Transverse colon (tissue), 4 donors: ENCODE measurements around the gene TJP2. TPM values are rescaled to one million over a fixed set of nuclear protein-coding genes. Genes with fewer than 3 reads are reported as not detected.

ENCODE experiments used
- DNase-seq: peaks from one replicate; pipeline ENCODE4 v3.0.0-alpha.2; 2019
- H3K27ac ChIP-seq, 4 donors: fragments of 200-600 bp; sonication (generic); 2 replicates each; pipeline ENCODE4 v1.5.1; 2016 to 2018; ENCODE audit warnings: inconsistent platforms in 4 of 4
- H3K27me3 ChIP-seq: fragments of 200-600 bp; sonication (generic); 2 replicates; pipeline ENCODE4 v1.5.1; 2017; ENCODE audit warnings: inconsistent platforms
- H3K36me3 ChIP-seq, 4 donors: fragments of 200-600 bp; sonication (generic); 2 replicates each; pipeline ENCODE4 v1.5.1; 2017 to 2019; ENCODE audit warnings: inconsistent platforms in 4 of 4
- H3K4me1 ChIP-seq, 4 donors: fragments of 200-600 bp; sonication (generic); 2 replicates each; pipeline ENCODE4 v1.5.1; 2017 to 2020; ENCODE audit warnings: inconsistent platforms in 4 of 4
- H3K4me3 ChIP-seq, 4 donors: fragments of 200-600 bp; sonication (generic); 1 replicate in 1 of 4; 2 replicates in 3 of 4; pipeline versions ENCODE4 v1.5.1 to v1.6.1; 2017 to 2019; ENCODE audit warnings: inconsistent platforms in 4 of 4
- H3K9me3 ChIP-seq, 2 donors: fragments of 200-600 bp; sonication (generic); 2 replicates each; pipeline ENCODE4 v1.5.1; 2017 to 2019; ENCODE audit warnings: inconsistent platforms in 2 of 2
- CTCF ChIP-seq, 5 experiments: fragments of 200-600 bp in 3 of 5; fragments of 450-650 bp in 2 of 5; sonication (generic) in 3 of 5; IDR thresholded peaks; 1 replicate in 2 of 5; 2 replicates in 3 of 5; pipeline ENCODE4 v1.5.1; 2016 to 2017; ENCODE audit warnings: antibody characterized with exemption in 5 of 5, inconsistent platforms in 3 of 5, mild to moderate bottlenecking in 2 of 5, moderate library complexity in 1 of 5
- EP300 ChIP-seq: sonication (generic); formaldehyde crosslinking; IDR thresholded peaks from one replicate; pipeline ENCODE4 v1.6.1; 2017; ENCODE audit warnings: antibody characterized with exemption, low read depth
- POLR2A ChIP-seq: fragments of 450-650 bp; IDR thresholded peaks from one replicate; pipeline ENCODE4 v1.6.1; 2016; ENCODE audit warnings: antibody characterized with exemption, mild to moderate bottlenecking, moderate library complexity
- POLR2AphosphoS5 ChIP-seq, 3 donors: sonication (generic); formaldehyde crosslinking; IDR thresholded peaks; one replicate each; pipeline ENCODE4 v1.6.1; 2016; ENCODE audit warnings: antibody characterized with exemption in 3 of 3
- WGBS, 2 donors: methylation state at CpG; one replicate each; pipeline ENCODE4 v1.1.5; 2018; ENCODE audit warnings: low coverage in 1 of 2; 5-methylcytosine and 5-hydroxymethylcytosine counted together
- in situ Hi-C, 4 donors: fragments of 200-750 bp; cut with MboI; loops; one replicate each; pipeline versions ENCODE4 v1.15.0 to v1.15.1; 2017; ENCODE audit warnings: low sequenced_read_pairs in 3 of 4, low pct_ligation_motif_present in 1 of 4, low pct_unique_long_range_greater_than_20kb in 1 of 4
- intact Hi-C: fragments of 100-400 bp; cut with DNase I; formaldehyde crosslinking; loops from one replicate; pipeline ENCODE4 v1.15.1; 2023; ENCODE audit warnings: low total_unique reads
- total RNA-seq, 4 donors: library from RNA; depleted of rRNA; stranded (reverse); fragments of >200 nt; gene quantifications; one replicate each; pipeline ENCODE4 v1.1.0, GENCODE V29; 2016

The TJP2 gene
- total RNA-seq, 4 donors from 2014 or later = 128 to 282 (median 202) TPM

GRCh38 chr9:69323861-69324260 is 149.8 kb downstream of the TJP2 start:
- no peak for DNase-seq
- Histone ChIP-seq H3K9me3 (no peaks in the 10 kb centered on the region), H3K27me3 (peaks cover 64% of the 10 kb centered on the region), H3K4me3 (no peak overlapping the region), H3K27ac (no peak overlapping the region), H3K36me3 (no peaks in the 10 kb centered on the region), H3K4me1 (peaks cover 0 to 20% (median 10%) of the 10 kb centered on the region in 4 donors)
- in situ Hi-C loops = no loop called here
- TF ChIP-seq POLR2AphosphoS5 (IDR thresholded peaks at IDR 0.05) (peak in 1 of 3 donors; percentile 17), POLR2A (no peak), CTCF (IDR thresholded peaks at IDR 0.05) (no peak), EP300 (no peak)
- WGBS, 2 donors = 32 to 38% methylated on average over 2 of the region's 2 CpGs
- intact Hi-C loops = no loop called here

Other genes starting within 250 kb of the TJP2 start
- gene PRKACG, start 160.2 kb upstream of the TJP2 start, total RNA-seq = not detected
- gene FXN, start 138.5 kb upstream of the TJP2 start, total RNA-seq = 1 to 10 TPM; 2.0 to 5.5 (median 3.5) TPM
- gene ENTREP1, start 150.9 kb downstream of the TJP2 start, total RNA-seq = 10 to 100 TPM in 2 of 4 donors, 1 to 10 TPM in 2; 2.2 to 23.2 (median 9.0) TPM